Suprapubic skin (tissue), 4 donors: ENCODE results near the gene DKK3.

Experiments used
- CTCF ChIP-seq, 2 donors: fragments of 200-600 bp in 1 of 2; fragments of 450-650 bp in 1 of 2; sonication (generic) in 1 of 2; IDR thresholded peaks; one replicate each; pipeline ENCODE4 v1.5.1; 2016 to 2019; ENCODE audit warnings: antibody characterized with exemption in 2 of 2, mild to moderate bottlenecking in 1 of 2, moderate library complexity in 1 of 2
- EP300 ChIP-seq: sonication (generic); formaldehyde crosslinking; IDR thresholded peaks from one replicate; pipeline ENCODE4 v1.6.1; 2017; ENCODE audit warnings: antibody characterized with exemption
- POLR2A ChIP-seq, 2 donors: fragments of 450-650 bp; IDR thresholded peaks; one replicate each; pipeline ENCODE4 v1.6.1; 2017; ENCODE audit warnings: antibody characterized with exemption in 2 of 2, mild to moderate bottlenecking in 2 of 2, moderate library complexity in 2 of 2
- POLR2AphosphoS5 ChIP-seq, 3 donors: sonication (generic); formaldehyde crosslinking; IDR thresholded peaks; one replicate each; pipeline ENCODE4 v1.6.1; 2017; ENCODE audit warnings: antibody characterized with exemption in 3 of 3

GRCh38 chr11:12029738-12030363 lies 21.4 kb upstream of the DKK3 start:
- TF ChIP-seq CTCF (IDR thresholded peaks at IDR 0.05) (no peak), POLR2AphosphoS5 (IDR thresholded peaks at IDR 0.05) (no peak), EP300 (no peak), POLR2A (IDR thresholded peaks at IDR 0.05) (no peak)
